GM10248 (cell line): ENCODE results near the gene IGFL4.

ENCODE experiments used
- CTCF ChIA-PET: fragments of 300-600 bp; sonication (Branson Sonifier 250); formaldehyde crosslinking; extraction: SDS; loops from one replicate; lab custom pipeline; 2021; ENCODE audit warnings: antibody characterized with exemption; lab: Yijun Ruan, JAX
- POLR2A ChIA-PET: fragments of 350-650 bp; sonication (Branson Sonifier 250); formaldehyde crosslinking; extraction: SDS; loops from one replicate; lab custom pipeline; 2020; ENCODE audit warnings: antibody characterized with exemption; lab: Yijun Ruan, JAX
- DNase-seq: peaks from one replicate; pipeline ENCODE4 v3.0.0; 2012; ENCODE audit errors: extremely low spot score
- CTCF ChIP-seq: IDR thresholded peaks from 2 replicates; pipeline ENCODE4 v1.5.1; 2012; ENCODE audit warnings: mild to moderate bottlenecking, low read depth; ENCODE audit errors: extremely low read depth, missing control alignments, control extremely low read depth

Gene IGFL4

GRCh38 chr19:46018729-46019251 is 22.0 kb downstream of the IGFL4 start:
- POLR2A ChIA-PET, result interaction anchor here (0.5 kb wide), 1 partner anchor 137 kb away, joined by 3 read pairs; no protein-coding TSS in a partner anchor
- no peak for TF ChIP-seq CTCF
- CTCF ChIA-PET, result interaction anchor here (0.8 to 4.3 kb wide), 7 partner anchors 9 to 173 kb away, joined by 3 to 43 read pairs (median 5); partner anchors contain the start of gene FOXA3
- DNase-seq, result no peak

- TF ChIP-seq CTCF, result no peak
- ChIA-PET CTCF (interaction anchor here (1.0 to 4.3 kb wide), 9 partner anchors 10 to 262 kb away, joined by 3 to 43 read pairs (median 4); partner anchors contain the start of genes FOXA3 and IGFL4), POLR2A (no interaction called here)
- DNase-seq, result no peak
Observed at GRCh38 chr19:46017874-46018675, 22.7 kb downstream of the IGFL4 start.

- DNase-seq, result no peak
- CTCF ChIA-PET, result interaction anchor here (0.6 to 4.3 kb wide), 15 partner anchors 9 to 263 kb away, joined by 3 to 43 read pairs (median 4); partner anchors contain the start of genes CCDC61, FOXA3 and IGFL4
- no peak for TF ChIP-seq CTCF
- POLR2A ChIA-PET, result no interaction called here
Observed at GRCh38 chr19:46017095-46017429, 23.7 kb downstream of the IGFL4 start.

- POLR2A ChIA-PET, result interaction anchor here (0.5 kb wide), 1 partner anchor 247 kb away, joined by 4 read pairs; no protein-coding TSS in a partner anchor
- CTCF ChIA-PET, result interaction anchor here (0.6 to 4.3 kb wide), 16 partner anchors 9 to 264 kb away, joined by 3 to 43 read pairs (median 4); partner anchors contain the start of genes CCDC61, FOXA3 and IGFL4
- DNase-seq, result peak; percentile 93
- TF ChIP-seq CTCF, result peak; percentile 87
Observed at GRCh38 chr19:46016426-46017094, 24.2 kb downstream of the IGFL4 start.

GRCh38 chr19:46015687-46016425 is 24.9 kb downstream of the IGFL4 start:
- POLR2A ChIA-PET, result no interaction called here
- no peak for TF ChIP-seq CTCF
- CTCF ChIA-PET, result interaction anchor here (0.7 to 4.3 kb wide), 6 partner anchors 10 to 198 kb away, joined by 3 to 43 read pairs (median 8); partner anchors contain the start of genes CCDC61 and FOXA3
- peak; percentile 53 for DNase-seq
